CD4-positive, CD25-positive, alpha-beta regulatory T cell (primary cell): ENCODE measurements around the gene CALML3. TPM values are rescaled to one million over a fixed set of nuclear protein-coding genes. Genes with fewer than 3 reads are reported as not detected.

Experiments used
- ATAC-seq, 2 donors: fragments of 150-1000 bp; cut with Tn5 transposase; one replicate each; pipeline ENCODE4 v1.10.0; 2021; ENCODE audit warnings: low read depth in 2 of 2, moderate number of reproducible peaks in 2 of 2, moderate library complexity in 1 of 2
- DNase-seq, 3 donors: peaks; one replicate each; pipeline versions ENCODE4 v3.0.0 to v3.0.0-alpha.2; 2012 to 2022; ENCODE audit warnings: mixed read lengths in 1 of 3
- H3K27ac ChIP-seq: one replicate; pipeline ENCODE4 v1.7.0; 2013; ENCODE audit warnings: mild to moderate bottlenecking, low read length; ENCODE audit not compliant: insufficient read depth, poor library complexity, severe bottlenecking
- H3K27me3 ChIP-seq: one replicate; pipeline ENCODE4 v1.7.0; 2013; ENCODE audit warnings: low read length; ENCODE audit not compliant: control insufficient read depth, insufficient read depth
- H3K36me3 ChIP-seq: one replicate; pipeline ENCODE4 v1.7.0; 2013; ENCODE audit warnings: mild to moderate bottlenecking, low read length, moderate library complexity; ENCODE audit not compliant: control insufficient read depth, insufficient read depth
- H3K4me1 ChIP-seq: 2 replicates; pipeline ENCODE4 v1.7.0; 2013; ENCODE audit warnings: mild to moderate bottlenecking, low read length; ENCODE audit not compliant: insufficient read depth, control insufficient read depth, poor library complexity, severe bottlenecking
- H3K4me3 ChIP-seq: one replicate; pipeline ENCODE4 v1.7.0; 2013; ENCODE audit warnings: low read depth, mild to moderate bottlenecking, low read length, moderate library complexity
- H3K9me3 ChIP-seq, 2 experiments: 1 replicate in 1 of 2; 2 replicates in 1 of 2; pipeline ENCODE4 v1.7.0; 2013; ENCODE audit warnings: low read length in 2 of 2, mild to moderate bottlenecking in 1 of 2, moderate library complexity in 1 of 2; ENCODE audit not compliant: control insufficient read depth in 2 of 2
- H3K27ac Mint-ChIP-seq, 3 donors: one replicate each; pipeline ENCODE4 v1.8.0; 2020 to 2022; ENCODE audit warnings: mild to moderate bottlenecking in 3 of 3, mixed read lengths in 3 of 3, moderate library complexity in 2 of 3
- H3K27me3 Mint-ChIP-seq: one replicate; pipeline ENCODE4 v1.8.0; 2022; ENCODE audit warnings: mild to moderate bottlenecking, mixed read lengths
- H3K36me3 Mint-ChIP-seq: one replicate; pipeline ENCODE4 v1.8.0; 2020; ENCODE audit warnings: mixed read lengths
- H3K4me1 Mint-ChIP-seq, 4 donors: one replicate each; pipeline ENCODE4 v1.8.0; 2020 to 2022; ENCODE audit warnings: mixed read lengths in 4 of 4, mild to moderate bottlenecking in 1 of 4
- H3K4me3 Mint-ChIP-seq, 4 donors: one replicate each; pipeline ENCODE4 v1.8.0; 2020 to 2022; ENCODE audit warnings: mild to moderate bottlenecking in 4 of 4, mixed read lengths in 4 of 4, moderate library complexity in 3 of 4
- H3K9me3 Mint-ChIP-seq, 7 donors: one replicate each; pipeline ENCODE4 v1.8.0; 2020 to 2022; ENCODE audit warnings: mixed read lengths in 7 of 7, mild to moderate bottlenecking in 3 of 7, moderate library complexity in 2 of 7
- polyA plus RNA-seq, 4 donors: library from polyadenylated mRNA; unstranded; fragments of 300-500 nt; fragmentation: Illumina TruSeq; gene quantifications; one replicate each; pipeline ENCODE4 v1.2.3, GENCODE V29; 2021
- total RNA-seq: library from RNA; stranded (reverse); gene quantifications from one replicate; pipeline ENCODE4 v1.2.3, GENCODE V29; 2022

Gene CALML3
- total and polyA plus RNA-seq, 5 donors from 2014 or later: not detected

DNA sequence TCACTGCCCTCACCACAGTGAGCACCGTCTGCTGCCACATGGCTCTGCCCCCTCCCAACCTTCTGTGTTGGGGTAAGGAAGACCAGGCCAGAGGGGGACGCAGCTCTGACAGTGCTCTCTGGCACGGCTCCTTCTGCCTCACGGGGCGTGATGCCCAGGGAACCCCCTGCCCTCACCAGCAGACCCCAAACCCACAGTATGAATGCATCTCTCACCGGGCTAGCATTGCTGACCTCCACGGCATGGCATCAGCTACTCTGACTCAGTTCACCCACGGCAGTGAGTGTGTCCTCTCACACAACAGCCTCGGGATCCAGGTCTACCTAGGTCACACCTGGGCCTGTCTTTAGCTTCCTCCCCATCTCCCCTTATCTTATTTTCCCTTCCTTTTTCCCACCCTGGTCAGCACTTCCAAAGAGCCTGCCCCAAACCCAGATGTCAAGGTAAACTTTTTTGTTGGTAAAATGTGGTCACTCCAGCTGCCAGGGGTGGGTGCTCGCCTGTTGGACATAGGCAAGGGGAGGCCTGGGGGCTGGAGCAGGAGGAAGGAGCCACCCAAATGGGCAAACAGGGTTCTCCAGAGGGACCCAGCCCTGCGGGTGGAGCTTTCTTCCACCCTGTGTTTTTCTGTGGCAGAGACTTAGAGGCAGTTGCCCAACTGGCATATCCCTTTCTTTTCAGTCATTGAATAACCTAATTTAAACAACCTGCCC, 4.4 kb downstream of the CALML3 start:
- no peak overlapping the region for H3K4me3 ChIP-seq
- H3K4me3 Mint-ChIP-seq: no peak overlapping the region
- H3K9me3 ChIP-seq: no peaks in the 10 kb centered on the region
- ATAC-seq (no peak), DNase-seq (no peak)
- H3K27ac ChIP-seq: no peak overlapping the region
- H3K4me1 ChIP-seq: no peaks in the 10 kb centered on the region
- H3K27ac Mint-ChIP-seq: peak overlapping the region in 1 of 3 donors; percentile 52
- H3K27me3 ChIP-seq: no peaks in the 10 kb centered on the region
- H3K9me3 Mint-ChIP-seq: no peaks in the 10 kb centered on the region
- H3K27me3 Mint-ChIP-seq: no peaks in the 10 kb centered on the region
- H3K36me3 Mint-ChIP-seq: no peaks in the 10 kb centered on the region
- no peaks in the 10 kb centered on the region for H3K4me1 Mint-ChIP-seq
- no peaks in the 10 kb centered on the region for H3K36me3 ChIP-seq

DNA sequence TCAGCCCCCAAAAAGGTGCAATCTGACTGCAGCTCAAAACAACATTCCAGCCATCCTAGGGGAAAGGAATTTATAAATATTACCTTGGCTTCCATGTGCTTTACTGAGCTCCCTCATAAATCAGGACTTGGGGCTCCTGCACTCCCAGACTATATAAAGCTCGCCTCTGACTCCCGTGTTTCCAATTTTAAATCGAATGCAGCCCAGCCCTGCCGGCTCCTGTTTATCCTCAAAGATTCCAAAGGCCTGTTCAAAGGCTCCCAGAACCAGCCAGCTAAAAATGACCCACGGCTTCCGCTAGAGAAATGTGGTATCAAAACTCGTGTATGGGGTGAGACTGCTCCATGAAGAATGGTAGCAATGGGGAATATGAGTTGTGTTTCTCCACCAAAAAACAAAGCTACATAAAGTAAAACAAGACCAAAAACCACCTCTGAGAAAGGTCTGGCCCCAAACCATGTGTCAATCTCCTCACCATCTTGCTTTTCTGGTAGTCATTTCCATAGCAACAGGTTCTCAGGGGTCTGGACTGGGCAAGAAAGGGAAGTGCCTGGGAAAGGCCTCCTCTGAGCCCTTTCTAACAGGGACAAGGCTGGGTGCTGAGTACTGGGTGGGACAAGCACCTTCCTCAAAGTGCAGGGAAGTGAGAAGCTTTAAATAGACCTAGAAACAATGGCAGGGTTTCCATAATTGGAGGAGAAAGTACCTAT, 5.1 kb downstream of the CALML3 start:
- no peak for DNase-seq

DNA sequence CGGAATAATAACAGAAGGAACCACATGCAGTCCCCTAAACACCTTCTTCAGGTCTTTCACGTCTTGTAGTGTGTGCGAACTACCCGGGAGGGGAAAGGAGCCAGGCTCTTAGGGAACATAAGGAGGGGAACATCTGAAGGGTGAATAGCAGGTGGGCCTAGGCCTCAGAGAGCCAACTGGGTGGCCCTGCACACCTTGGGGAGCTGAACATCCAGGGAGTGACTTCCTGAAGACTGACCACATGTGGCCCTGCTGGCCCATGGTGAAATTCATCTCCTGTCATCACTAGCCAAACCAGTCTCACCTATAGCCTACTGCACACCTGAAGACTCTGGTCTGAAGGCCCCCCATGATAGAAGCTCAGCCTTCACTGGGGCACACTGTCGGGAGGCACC, 5.6 kb downstream of the CALML3 start:
- no peaks in the 10 kb centered on the region for H3K9me3 Mint-ChIP-seq
- ATAC-seq (no peak), DNase-seq (no peak)
- no peaks in the 10 kb centered on the region for H3K27me3 Mint-ChIP-seq
- Histone ChIP-seq H3K4me1 (no peaks in the 10 kb centered on the region), H3K36me3 (no peaks in the 10 kb centered on the region), H3K27ac (no peak overlapping the region), H3K4me3 (no peak overlapping the region), H3K9me3 (no peaks in the 10 kb centered on the region), H3K27me3 (no peaks in the 10 kb centered on the region)
- no peak overlapping the region for H3K27ac Mint-ChIP-seq
- no peaks in the 10 kb centered on the region for H3K36me3 Mint-ChIP-seq
- H3K4me3 Mint-ChIP-seq: no peak overlapping the region
- no peaks in the 10 kb centered on the region for H3K4me1 Mint-ChIP-seq

More for the DNA sequence above, 5.1 kb downstream of the CALML3 start:
- H3K4me3 Mint-ChIP-seq: no peak overlapping the region
- H3K36me3 Mint-ChIP-seq: no peaks in the 10 kb centered on the region
- no peak overlapping the region for H3K27ac Mint-ChIP-seq
- H3K9me3 Mint-ChIP-seq: no peaks in the 10 kb centered on the region
- no peaks in the 10 kb centered on the region for H3K27me3 Mint-ChIP-seq
- Histone ChIP-seq H3K27ac (no peak overlapping the region), H3K27me3 (no peaks in the 10 kb centered on the region), H3K36me3 (no peaks in the 10 kb centered on the region), H3K4me1 (no peaks in the 10 kb centered on the region), H3K9me3 (no peaks in the 10 kb centered on the region), H3K4me3 (no peak overlapping the region)
- H3K4me1 Mint-ChIP-seq: no peaks in the 10 kb centered on the region
- no peak for ATAC-seq

DNA sequence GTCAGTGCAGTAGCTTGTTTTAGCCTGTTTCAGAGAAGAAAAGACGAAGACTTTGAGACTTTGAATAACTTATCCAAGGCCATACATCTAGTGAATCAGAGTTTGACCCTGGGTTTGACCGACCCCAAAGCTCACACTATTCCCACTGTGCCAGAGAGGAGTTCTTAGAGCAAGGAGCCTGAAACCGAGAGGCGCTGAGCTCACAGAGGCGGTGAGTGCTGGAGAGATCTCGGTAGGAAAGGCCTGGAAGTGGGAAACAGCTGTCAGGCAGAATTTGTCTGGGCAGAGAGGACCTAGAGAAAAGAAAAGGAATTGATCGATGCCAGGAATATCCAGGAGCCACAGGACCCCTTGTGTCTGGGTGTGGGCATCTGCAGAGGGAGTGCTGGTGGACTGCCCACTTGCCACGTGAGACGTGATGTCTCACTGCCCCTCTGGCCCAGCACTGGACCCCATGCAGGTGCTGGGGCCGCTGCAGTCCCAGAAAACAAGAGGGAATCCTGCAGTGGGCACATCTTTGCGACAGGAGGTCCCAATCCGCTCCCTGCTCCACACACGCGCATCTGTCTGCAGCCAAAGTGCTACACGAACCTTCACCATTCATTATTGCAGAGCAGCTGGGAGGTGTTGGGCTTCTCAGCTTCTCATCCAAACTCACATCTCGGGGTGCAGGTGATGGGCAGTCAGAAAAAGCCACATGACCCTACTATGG, 6.2 kb downstream of the CALML3 start:
- Mint-ChIP-seq H3K4me1 (no peaks in the 10 kb centered on the region), H3K36me3 (no peaks in the 10 kb centered on the region), H3K27me3 (no peaks in the 10 kb centered on the region), H3K27ac (peak overlapping the region in 2 of 3 donors; percentile 40 to 66), H3K9me3 (no peaks in the 10 kb centered on the region), H3K4me3 (no peak overlapping the region)
- Histone ChIP-seq H3K27me3 (no peaks in the 10 kb centered on the region), H3K9me3 (no peaks in the 10 kb centered on the region), H3K27ac (no peak overlapping the region), H3K4me1 (no peaks in the 10 kb centered on the region), H3K4me3 (no peak overlapping the region), H3K36me3 (no peaks in the 10 kb centered on the region)
- no peak for ATAC-seq
- DNase-seq: no peak

DNA sequence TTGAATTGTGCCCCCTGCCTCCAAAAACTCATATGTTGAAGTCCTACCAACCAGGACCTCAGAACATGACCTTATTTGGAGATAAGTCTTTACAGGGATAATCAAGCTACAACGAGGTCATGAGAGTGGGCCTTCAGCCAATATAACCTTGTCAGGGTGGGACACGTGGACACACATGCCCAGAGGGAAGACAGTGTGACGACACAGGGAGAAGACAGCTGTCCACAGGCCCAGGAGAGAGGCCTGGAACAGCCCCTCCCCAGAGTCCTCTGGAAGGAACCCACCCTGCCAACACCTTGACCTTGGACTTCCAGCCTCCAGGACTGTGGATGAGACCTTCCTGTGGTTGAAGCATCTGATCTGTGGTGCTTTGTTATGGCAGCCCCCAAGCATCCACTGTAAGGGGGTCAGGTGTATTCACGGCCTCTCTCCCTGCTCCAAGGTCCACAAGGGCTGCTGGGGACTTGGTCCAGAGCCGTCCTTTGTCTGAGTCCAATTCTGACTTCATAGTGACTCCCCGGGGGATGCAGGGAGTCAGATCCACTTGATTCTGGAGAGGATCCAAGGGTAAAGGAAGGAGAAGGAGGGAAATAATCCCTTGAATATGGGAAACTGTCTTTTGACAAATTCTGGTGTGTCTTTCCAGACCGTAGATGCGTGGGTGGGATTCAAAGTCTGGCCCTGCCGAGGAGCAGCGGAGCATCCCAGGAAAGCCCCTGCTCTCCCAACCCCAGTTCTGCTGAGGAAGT, 7.0 kb downstream of the CALML3 start:
- peak overlapping the region in 2 of 3 donors; percentile 40 to 66 for H3K27ac Mint-ChIP-seq
- H3K36me3 Mint-ChIP-seq: no peaks in the 10 kb centered on the region
- H3K9me3 Mint-ChIP-seq: no peaks in the 10 kb centered on the region
- ATAC-seq: no peak
- Histone ChIP-seq H3K4me3 (no peak overlapping the region), H3K27ac (no peak overlapping the region), H3K4me1 (no peaks in the 10 kb centered on the region), H3K9me3 (no peaks in the 10 kb centered on the region), H3K36me3 (no peaks in the 10 kb centered on the region), H3K27me3 (no peaks in the 10 kb centered on the region)
- H3K4me3 Mint-ChIP-seq: no peak overlapping the region
- DNase-seq: no peak
- H3K4me1 Mint-ChIP-seq: no peaks in the 10 kb centered on the region
- no peaks in the 10 kb centered on the region for H3K27me3 Mint-ChIP-seq

DNA sequence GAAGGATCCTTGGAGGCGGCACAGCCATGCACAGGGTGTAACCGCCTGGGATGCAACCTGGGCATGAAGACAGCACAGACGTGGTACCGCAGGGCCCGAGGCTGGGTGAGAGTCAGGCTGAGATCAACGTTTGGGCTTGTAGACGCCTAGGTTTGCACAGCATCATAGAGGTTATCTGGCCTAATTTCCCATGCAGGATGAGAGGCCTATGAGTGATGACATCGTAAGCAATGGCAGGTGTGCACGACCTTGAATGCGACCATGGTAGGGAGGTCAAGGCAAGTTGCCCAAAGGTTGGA, 7.5 kb downstream of the CALML3 start:
- H3K27ac ChIP-seq: no peak overlapping the region
- no peak overlapping the region for H3K4me3 ChIP-seq
- Mint-ChIP-seq H3K4me1 (no peaks in the 10 kb centered on the region), H3K36me3 (no peaks in the 10 kb centered on the region), H3K4me3 (no peak overlapping the region), H3K27me3 (no peaks in the 10 kb centered on the region), H3K9me3 (no peaks in the 10 kb centered on the region), H3K27ac (no peak overlapping the region)
- no peak for DNase-seq
- no peaks in the 10 kb centered on the region for H3K27me3 ChIP-seq
- H3K36me3 ChIP-seq: no peaks in the 10 kb centered on the region
- H3K9me3 ChIP-seq: no peaks in the 10 kb centered on the region
- no peak for ATAC-seq
- no peaks in the 10 kb centered on the region for H3K4me1 ChIP-seq

DNA sequence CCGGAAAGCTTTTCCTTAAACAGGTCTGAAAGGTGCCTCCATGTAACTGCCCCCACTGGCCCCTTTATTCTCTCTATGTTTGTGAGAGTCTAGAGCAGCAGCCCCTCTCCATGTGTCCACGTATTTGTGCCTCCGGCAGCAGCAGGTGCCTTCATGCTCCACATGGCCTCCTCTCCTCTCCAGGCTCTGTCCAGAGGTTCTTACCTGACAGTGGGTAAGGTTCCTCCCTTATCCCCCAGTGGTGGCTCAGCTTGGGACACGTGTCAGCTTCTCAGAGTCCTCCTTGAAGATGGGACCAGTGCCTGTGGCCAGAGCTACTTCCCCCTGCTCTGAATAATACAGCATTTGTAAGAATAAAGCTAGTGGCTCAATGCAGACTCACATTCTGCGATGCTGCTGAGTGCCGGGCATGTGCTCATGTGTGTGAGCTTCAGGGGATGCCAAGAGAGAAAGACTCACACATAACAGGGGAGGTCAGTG, 7.9 kb downstream of the CALML3 start:
- Mint-ChIP-seq H3K27ac (no peak overlapping the region), H3K9me3 (no peaks in the 10 kb centered on the region), H3K36me3 (no peaks in the 10 kb centered on the region), H3K4me3 (no peak overlapping the region), H3K4me1 (no peaks in the 10 kb centered on the region), H3K27me3 (no peaks in the 10 kb centered on the region)
- no peaks in the 10 kb centered on the region for H3K9me3 ChIP-seq
- ATAC-seq (no peak), DNase-seq (no peak)
- no peaks in the 10 kb centered on the region for H3K27me3 ChIP-seq
- H3K27ac ChIP-seq: no peak overlapping the region
- no peak overlapping the region for H3K4me3 ChIP-seq
- H3K4me1 ChIP-seq: no peaks in the 10 kb centered on the region
- no peaks in the 10 kb centered on the region for H3K36me3 ChIP-seq
